ENCODE results near the gene TMEM145.
A peak's percentile ranks its signal among the peaks of the same experiment; 100 is the strongest.

TMEM145 gene

DNA sequence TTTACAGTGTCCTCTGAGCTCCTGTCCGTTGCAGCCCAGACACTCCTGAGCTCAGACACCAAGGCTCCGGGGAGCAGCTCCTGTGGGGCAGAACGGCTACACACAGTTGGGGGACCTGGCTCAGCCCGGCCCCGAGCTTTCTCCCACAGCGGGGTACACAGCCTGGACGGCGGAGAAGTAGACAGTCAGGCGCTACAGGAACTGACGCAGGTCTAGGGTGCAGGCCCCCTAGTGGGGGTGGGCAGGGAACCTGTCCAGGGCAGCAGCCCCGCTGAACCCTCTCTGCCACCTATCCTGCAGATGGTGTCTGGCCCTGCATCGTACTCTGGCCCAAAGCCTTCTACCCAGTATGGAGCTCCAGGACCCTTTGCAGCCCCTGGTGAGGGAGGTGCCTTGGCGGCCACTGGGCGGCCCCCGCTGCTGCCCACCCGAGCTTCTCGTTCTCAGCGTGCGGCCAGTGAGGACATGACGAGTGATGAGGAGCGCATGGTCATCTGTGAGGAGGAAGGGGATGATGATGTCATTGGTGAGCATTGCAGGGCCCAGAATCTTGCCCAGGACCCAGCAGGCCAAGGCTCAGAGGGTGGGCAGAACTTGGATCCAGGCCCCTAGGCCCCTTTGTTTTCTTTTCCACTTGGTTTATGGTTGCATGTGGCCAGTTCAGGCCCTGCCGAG is 24.1 kb upstream of the TMEM145 start:
- DNase-seq (no peak), ATAC-seq (no peak)

DNA sequence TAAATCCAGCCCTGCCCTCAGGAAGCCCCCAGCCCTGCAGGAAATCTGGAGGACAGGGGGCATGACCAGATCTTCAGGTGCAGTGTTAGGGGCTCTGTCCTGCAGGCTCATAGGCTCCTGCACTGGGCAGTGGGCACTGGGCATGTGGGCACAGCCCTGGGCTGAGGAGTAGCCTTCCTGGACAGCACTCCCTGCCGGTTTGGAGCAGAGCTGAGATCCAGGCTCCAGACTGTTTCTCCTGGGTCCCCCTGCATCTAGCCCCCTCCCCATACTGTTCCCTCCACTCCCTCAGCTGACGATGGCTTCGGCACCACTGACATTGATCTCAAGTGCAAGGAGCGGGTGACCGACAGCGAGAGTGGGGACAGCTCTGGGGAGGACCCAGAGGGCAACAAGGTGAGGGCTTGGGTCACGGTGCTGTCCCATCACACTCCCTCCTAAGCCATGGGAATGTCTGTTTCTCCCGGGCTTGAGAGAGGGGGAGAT is 23.5 kb upstream of the TMEM145 start:
- no peak for ATAC-seq
- no peak for DNase-seq

DNA sequence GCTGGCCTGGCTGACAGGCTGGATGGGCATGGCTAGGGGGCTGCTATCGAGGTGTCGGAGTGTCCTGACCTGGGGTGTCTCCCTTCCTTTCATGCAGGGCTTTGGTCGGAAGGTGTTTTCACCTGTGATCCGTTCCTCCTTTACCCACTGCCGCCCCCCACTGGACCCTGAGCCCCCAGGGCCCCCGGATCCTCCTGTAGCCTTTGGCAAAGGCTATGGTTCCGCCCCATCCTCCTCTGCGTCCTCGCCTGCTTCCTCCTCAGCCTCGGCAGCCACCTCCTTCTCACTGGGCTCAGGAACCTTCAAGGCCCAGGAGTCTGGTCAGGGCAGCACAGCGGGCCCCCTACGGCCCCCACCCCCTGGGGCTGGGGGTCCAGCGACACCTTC is 23.0 kb upstream of the TMEM145 start:
- DNase-seq (no peak), ATAC-seq (no peak)

DNA sequence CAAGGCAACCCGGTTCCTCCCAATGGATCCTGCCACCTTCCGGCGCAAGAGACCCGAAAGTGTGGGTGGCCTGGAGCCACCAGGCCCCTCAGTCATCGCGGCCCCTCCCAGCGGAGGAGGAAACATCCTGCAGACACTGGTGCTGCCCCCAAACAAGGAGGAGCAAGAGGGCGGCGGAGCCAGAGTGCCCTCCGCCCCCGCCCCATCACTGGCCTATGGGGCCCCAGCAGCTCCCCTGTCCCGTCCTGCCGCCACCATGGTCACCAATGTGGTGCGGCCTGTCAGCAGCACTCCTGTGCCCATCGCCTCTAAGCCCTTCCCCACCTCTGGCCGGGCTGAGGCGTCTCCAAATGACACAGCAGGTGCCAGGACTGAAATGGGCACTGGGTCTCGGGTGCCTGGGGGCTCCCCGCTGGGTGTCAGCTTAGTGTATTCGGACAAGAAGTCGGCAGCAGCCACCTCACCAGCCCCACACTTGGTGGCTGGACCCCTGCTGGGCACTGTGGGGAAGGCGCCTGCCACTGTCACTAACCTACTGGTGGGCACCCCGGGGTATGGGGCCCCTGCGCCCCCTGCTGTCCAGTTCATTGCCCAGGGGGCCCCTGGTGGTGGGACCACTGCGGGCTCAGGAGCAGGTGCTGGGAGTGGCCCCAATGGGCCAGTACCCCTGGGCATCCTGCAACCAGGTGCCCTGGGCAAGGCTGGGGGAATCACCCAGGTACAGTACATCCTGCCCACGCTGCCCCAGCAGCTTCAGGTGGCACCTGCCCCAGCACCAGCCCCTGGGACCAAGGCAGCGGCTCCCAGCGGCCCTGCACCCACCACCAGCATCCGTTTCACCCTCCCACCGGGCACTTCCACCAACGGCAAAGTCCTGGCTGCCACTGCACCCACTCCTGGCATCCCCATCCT is 22.3 kb upstream of the TMEM145 start:
- ATAC-seq (peak; percentile 60), DNase-seq (peak; percentile 77)

DNA sequence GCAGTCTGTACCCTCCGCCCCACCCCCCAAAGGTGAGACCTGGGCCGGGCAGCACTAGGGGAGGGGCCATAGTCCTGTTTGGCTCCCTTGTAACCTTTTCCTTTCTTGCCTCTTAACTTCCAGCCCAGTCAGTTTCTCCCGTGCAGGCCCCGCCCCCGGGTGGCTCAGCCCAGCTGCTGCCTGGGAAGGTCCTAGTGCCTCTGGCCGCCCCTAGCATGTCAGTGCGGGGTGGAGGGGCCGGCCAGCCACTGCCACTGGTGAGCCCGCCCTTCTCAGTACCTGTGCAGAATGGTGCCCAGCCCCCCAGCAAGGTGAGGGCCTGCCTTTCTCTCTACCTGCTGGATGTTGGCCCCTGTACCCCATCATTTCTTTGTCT is 21.7 kb upstream of the TMEM145 start:
- DNase-seq (no peak), ATAC-seq (no peak)

DNA sequence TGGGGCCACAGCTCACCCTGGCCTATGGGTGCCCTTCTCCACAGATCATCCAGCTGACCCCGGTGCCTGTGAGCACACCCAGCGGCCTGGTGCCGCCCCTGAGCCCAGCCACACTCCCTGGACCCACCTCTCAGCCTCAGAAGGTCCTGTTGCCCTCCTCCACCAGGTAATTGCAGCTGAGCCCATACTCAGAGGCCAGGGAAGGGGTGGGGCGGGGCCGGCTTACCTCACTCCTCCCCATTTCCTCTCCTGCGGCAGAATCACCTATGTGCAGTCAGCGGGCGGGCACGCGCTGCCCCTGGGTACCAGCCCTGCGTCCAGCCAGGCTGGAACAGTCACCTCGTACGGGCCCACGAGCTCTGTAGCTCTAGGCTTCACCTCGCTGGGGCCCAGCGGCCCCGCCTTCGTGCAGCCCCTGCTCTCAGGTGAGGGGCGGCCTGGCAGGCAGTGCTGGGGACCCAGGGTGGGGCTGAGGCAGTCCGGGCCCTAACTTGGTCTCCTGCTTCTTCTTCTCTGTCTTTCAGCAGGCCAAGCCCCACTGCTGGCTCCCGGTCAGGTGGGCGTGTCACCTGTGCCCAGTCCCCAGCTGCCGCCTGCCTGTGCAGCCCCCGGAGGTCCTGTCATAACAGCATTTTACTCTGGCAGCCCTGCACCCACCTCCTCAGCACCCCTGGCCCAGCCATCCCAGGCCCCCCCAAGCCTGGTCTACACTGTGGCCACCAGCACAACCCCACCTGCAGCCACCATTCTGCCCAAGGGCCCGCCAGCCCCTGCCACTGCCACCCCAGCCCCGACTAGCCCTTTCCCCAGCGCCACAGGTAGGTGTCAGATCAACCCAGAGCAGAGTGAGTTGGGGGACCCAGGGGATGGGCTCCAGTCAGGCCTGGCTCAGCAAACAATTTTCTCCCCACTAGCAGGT is 20.8 kb upstream of the TMEM145 start:
- no peak for ATAC-seq
- DNase-seq, result no peak

DNA sequence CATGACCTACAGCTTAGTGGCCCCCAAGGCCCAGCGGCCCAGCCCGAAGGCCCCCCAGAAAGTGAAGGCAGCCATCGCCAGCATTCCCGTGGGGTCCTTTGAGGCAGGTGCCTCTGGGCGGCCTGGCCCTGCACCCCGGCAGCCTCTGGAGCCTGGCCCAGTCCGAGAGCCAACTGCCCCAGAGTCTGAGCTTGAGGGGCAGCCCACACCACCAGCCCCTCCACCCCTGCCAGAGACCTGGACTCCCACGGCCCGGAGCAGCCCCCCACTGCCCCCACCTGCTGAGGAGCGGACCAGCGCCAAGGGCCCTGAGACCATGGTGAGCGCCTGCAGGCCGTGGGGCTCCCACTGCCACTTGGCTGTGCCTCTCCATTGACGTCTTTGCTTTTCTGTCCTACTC is 20.1 kb upstream of the TMEM145 start:
- ATAC-seq (no peak), DNase-seq (no peak)

DNA sequence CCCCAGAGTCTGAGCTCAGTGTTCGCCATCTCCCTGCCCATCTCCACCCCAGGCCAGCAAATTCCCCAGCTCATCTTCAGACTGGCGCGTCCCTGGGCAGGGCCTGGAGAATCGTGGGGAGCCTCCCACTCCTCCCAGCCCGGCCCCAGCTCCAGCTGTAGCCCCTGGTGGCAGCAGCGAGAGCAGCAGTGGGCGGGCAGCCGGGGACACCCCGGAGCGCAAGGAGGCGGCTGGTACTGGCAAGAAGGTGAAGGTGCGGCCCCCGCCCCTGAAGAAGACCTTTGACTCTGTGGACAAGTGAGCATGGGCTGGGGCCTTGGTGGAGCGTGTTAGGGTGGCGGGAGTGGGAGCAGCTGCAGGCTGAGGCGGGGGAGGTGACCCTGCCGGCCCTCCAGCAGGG is 19.6 kb upstream of the TMEM145 start:
- ATAC-seq, result no peak
- DNase-seq, result no peak

DNA sequence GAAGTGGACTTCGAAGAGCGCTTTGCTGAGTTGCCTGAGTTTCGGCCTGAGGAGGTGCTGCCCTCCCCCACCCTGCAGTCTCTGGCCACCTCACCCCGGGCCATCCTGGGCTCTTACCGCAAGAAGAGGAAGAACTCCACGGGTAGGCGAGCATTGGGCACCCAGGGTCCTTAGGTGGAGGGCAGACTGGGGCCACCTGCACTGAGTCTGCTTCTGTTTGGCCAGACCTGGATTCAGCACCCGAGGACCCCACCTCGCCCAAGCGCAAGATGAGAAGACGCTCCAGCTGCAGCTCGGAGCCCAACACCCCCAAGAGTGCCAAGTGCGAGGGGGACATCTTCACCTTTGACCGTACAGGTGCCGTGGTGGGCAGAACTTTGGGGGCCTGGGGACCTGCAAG is 19.2 kb upstream of the TMEM145 start:
- DNase-seq (no peak), ATAC-seq (no peak)

DNA sequence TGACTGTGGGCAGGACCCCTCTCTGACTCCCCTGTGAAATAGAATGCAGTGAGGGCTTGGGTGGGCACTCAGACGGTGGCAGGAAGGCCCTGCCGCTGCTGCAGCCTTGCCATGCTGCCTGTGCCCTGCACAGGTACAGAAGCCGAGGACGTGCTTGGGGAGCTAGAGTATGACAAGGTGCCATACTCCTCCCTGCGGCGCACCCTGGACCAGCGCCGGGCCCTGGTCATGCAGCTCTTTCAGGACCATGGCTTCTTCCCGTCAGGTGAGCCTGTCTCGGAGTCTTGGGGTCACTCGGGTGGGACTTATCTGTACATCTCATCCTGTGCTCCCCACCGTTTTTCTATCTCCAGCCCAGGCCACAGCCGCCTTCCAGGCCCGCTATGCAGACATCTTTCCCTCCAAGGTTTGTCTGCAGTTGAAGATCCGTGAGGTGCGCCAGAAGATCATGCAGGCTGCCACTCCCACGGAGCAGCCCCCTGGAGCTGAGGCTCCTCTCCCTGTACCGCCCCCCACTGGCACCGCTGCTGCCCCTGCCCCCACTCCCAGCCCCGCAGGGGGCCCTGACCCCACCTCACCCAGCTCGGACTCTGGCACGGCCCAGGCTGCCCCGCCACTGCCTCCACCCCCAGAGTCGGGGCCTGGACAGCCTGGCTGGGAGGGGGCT is 18.5 kb upstream of the TMEM145 start:
- ATAC-seq, result no peak
- no peak for DNase-seq

DNA sequence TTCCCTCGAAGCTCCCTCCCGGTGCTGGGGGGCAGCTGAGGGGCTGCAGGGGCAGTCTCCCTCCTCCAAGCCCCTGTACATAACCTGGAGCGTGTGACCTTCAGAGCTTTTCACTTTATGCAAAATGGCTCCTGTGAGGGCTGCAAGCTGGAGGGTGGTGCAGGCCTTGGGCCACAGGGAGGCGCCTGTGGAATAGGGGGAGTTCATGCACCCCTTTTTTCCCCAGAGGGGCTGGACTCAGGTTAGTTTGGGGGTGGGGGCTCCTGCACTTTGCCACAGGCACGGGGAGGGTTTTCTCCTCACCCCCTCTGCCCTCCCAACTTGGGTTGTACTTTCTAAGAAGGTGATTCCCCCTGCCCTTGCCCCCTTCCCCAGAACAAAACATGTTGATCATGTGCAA is 17.8 kb upstream of the TMEM145 start:
- no peak for ATAC-seq
- no peak for DNase-seq

DNA sequence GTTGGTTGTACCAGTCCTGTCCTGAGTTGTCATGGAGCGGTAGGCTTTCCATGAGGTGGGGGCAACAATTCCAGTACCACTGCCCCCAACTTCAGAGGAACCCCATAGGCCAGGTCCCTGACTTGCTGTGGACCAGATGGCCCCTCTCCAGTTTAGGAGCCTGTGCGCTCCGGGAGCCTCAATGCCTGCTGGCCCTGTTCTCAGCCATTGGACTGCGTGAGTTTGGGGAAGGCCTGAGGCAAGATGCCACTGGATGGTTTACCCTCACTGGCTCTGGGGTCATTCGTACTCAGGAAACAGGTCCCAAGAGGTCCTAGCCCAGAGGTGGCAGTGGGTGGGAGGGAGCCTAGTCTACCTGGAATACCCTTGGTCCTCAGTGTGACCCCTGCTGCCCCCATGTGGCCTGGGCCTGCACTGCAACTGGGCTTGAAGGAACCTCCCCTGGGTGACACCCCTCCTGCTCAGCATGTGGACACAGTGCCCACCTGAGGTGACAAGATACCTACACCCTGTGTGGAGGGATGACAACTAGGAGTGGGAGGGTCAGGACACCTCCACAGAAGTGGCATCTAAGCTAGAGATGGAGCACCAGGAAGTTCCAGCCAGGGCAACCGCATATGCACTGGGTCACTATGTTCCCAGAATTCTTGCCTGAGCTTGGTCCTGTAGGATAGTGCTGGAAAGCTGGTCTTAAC is 17.1 kb upstream of the TMEM145 start:
- DNase-seq (peak; percentile 94), ATAC-seq (peak; percentile 79)

DNA sequence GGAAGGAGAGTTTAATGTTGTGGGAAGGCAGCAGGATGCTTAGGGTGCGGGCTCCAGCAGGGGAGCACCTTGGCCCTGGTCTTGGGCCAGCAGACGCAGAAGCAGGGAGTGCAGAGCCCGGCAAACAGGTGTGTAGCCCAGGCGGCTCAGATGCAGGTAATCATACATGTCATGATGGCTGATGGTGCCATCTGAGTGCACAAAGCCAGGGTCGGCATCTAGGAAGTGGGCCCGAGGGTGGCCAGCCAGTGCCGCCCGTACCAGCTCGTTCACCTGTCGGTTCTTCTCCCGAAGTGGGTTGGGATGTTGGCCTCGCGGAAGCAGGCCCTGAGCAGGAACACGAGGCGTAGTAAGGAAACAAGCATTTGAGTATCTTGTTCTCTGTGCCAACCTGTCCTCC is 16.1 kb upstream of the TMEM145 start:
- ATAC-seq (no peak), DNase-seq (no peak)

DNA sequence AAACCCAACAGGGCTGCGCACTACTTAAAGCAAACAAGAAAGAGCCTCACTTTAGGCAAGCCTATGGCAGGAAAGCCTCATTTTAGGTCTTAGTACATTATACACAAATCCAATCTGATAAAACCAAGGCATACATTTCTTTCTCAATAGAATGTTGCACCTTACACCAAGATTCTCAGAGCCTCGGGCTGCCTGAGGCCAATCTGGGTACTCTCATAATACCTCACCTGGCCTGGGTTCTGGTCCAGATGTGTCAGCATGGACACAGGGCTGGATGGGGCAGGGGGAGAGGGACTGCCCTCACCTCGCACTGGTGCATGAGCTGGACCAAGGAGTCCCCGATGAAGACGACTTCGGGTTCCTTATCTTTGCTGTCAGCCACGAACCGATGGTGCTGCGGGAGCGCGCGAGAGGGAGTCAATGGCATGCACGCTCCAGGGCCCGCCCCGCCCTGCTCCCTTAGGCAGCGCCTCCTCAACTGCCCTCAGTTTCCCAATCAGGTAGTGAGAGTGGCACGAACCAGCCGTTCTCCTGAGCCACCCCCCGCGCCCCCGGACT is 11.4 kb upstream of the TMEM145 start, which contains the start of gene PRR19:
PRR19 (plus strand) TSS at position 487 of the 558 bp plus-strand sequence. CDS start 7,453 bp downstream, outside the sequence.
- ATAC-seq, result peak; percentile 21
- peak; percentile 46 for DNase-seq

DNA sequence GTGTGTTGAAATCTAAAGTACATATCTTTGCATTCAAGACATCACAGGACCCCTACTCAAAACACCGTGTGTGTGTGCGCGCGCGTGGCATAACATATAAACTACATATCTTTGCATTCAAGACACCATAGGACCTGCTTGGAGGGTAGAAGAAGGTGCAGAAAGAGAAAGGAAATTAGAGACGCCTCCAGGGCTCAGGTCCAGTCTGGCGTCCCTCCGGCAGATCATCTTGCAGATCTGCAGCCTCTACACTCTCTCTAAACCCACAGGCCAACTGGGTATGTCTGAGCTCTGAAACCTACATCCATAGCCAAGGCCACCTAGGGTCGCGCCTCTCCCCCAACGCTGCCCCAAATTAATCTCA is 10.0 kb upstream of the TMEM145 start:
- ATAC-seq (no peak), DNase-seq (no peak)

DNA sequence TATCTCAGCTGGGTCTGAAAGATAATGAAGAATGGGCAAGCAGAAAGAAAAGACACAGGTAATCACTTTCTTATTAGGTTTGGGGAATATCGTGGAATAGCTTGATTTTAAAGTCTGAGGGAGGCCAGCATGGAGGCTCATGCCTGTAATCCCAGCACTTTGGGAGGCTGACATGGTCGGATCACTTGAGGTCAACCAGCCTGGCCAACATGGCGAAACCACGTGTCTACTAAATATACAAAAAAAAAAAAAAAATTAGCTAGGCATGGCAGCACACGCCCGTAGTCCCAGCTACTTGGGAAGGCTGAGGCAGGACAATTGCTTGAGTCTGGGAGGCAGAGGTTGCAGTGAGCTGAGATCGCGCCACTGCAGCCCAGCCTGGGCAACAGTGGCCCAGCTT is 9.2 kb upstream of the TMEM145 start:
- DNase-seq (no peak), ATAC-seq (no peak)

DNA sequence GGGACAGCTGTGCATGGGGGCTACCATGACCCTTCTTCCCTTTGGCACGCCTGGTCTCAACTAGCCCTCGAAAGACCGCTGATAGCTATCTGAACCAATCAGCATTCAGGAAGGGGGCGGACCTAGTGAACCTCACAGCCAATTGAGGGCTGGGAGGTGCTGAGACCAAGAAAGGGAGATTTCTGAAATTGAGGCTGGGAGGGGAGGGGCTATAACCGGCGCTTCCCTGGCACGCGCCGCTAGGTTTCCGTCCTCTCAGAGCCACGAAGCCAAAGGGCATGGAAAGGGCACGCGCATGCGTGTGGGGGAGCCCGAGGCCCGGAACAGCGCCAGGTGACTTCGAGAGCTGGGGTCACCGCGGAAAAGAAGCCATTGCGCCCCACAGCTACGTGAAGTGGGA is 6.5 kb upstream of the TMEM145 start:
- no peak for DNase-seq
- ATAC-seq, result no peak

DNA sequence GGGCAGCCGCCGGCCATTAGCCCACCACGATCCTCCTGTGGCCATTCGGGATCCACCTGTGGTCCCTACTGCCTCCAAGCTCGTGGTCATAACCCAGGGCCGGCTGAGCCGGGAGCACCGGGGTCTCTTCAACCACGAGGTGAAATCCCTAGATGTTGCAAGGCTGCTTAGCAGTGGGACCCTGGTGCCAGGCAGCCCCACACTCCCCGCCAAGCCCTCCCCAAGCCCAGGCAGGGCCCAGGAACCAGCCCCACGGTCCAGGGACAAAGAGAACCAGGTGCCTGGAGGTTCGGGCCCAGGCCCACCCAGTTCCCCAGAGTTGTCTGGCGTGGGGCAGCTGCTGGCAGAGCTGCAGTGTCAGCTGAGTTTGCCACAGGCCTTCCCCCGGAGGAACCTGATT is 3.4 kb upstream of the TMEM145 start:
- ATAC-seq (no peak), DNase-seq (no peak)

DNA sequence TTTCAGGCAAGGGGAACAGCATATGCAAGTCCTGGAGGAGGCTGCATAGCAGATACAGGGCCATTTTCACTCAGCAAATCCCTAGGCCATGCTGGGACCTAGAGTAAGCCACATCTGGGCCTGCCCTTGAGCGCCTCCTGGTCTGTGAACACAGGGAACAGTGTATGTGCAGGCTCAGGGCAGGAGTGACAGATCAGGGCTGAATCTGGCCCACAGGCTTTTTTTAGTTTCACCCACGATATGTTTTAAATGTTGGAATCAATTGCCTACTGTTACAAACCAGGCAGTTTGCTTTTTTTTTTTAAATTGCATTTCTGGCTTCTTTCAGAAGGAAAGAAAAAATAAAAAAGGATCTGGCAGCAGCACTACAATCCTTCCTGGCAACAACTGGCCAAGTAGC is 1.5 kb upstream of the TMEM145 start:
- ATAC-seq, result no peak

DNA sequence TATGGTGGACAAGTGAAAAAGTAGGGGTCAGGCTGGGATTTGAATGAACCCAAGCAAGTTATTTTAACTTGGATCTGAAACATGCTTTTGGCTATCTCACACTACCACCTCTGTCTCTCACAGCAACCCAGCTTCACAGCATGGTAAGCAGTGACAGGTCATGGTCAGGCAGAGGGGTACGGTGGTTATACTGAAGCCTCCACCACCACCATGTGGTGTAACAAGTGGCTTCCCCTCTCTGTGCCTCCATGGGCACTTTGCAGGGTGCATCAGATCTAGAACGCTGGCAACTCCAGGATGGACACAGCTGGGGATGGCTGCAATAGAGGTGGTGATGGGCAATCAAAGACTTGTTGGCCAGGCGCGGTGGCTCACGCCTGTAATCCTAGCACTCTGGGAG is 739 bp upstream of the TMEM145 start:
- no peak for DNase-seq
- ATAC-seq, result no peak

More for the DNA sequence above, 1.5 kb upstream of the TMEM145 start:
- DNase-seq, result no peak
